ENCODE data around the gene PLEKHG4. TPM values are rescaled to one million over a fixed set of nuclear protein-coding genes. Genes with fewer than 3 reads are reported as not detected.

Gene PLEKHG4
- total RNA-seq, 2 experiments from 2014 or later: 13.1 to 14.0 TPM

- Histone ChIP-seq H3K4me1 (ENCODE audit: insufficient read depth, low read length) (peaks cover 8% of the 10 kb centered on the region), H3K27ac (ENCODE audit: low read depth in 1 of 2, low read length in 2 of 2) (no peak overlapping the region), H3K27me3 (ENCODE audit: control insufficient read depth in 1 of 2, insufficient read depth in 2 of 2, low read length in 2 of 2) (peaks cover 0 to 5% of the 10 kb centered on the region in 2 experiments), H3K36me3 (ENCODE audit: insufficient read depth, low read length) (no peaks in the 10 kb centered on the region), H3K4me3 (ENCODE audit: low read length) (no peak overlapping the region), H3K9me3 (ENCODE audit: control insufficient read depth in 1 of 2, insufficient read depth in 1 of 2, low read length in 2 of 2) (no peaks in the 10 kb centered on the region)
- H3K4me1 Mint-ChIP-seq (ENCODE audit: low read depth): no peaks in the 10 kb centered on the region
- ChIA-PET CTCF (no interaction called here), POLR2A (no interaction called here)
- DNase-seq (no peak), ATAC-seq (ENCODE audit: poor library complexity) (no peak)
- TF ChIP-seq CTCF (IDR thresholded peaks at IDR 0.05): no peak
- no peaks in the 10 kb centered on the region for H3K36me3 Mint-ChIP-seq (ENCODE audit: low read depth)
- intact Hi-C loops (cut with DNase I, micrococcal nuclease): loop anchor here in 1 of 2 experiments (1.0 kb wide), 1 partner anchor 15 kb away; no protein-coding TSS in a partner anchor
- no peak overlapping the region for H3K4me3 Mint-ChIP-seq
- no peaks in the 10 kb centered on the region for H3K9me3 Mint-ChIP-seq
- no peaks in the 10 kb centered on the region for H3K27me3 Mint-ChIP-seq
- H3K27ac Mint-ChIP-seq: no peak overlapping the region
Measured at GRCh38 chr16:67294938-67295361, 15.6 kb downstream of the PLEKHG4 start.

DNA sequence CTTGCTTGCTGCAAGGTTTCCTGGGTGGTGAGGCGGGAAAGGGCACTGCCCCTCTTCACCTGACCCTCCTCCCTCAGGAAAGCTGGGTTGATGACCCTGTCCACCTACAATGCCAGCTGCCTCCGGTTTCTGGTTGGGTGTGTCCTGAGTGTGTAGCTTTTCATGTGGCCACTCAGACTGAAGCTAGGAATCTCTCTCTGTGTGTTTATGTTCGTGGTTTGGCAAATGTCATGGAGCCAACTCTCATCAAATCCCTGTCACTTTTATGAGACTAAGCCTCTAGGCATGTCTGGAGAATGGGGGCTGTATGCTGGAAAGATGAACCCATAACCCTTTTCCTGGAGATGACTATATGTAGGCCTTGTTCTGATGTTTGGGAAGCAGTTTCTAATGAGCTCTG lies 17.1 kb downstream of the PLEKHG4 start:
- Mint-ChIP-seq H3K9me3 (no peaks in the 10 kb centered on the region), H3K36me3 (ENCODE audit: low read depth) (no peaks in the 10 kb centered on the region), H3K27me3 (peaks cover 4% of the 10 kb centered on the region), H3K27ac (no peak overlapping the region), H3K4me3 (no peak overlapping the region), H3K4me1 (ENCODE audit: low read depth) (no peaks in the 10 kb centered on the region)
- CTCF ChIA-PET: no interaction called here
- POLR2A ChIA-PET: no interaction called here
- peaks cover 0 to 5% of the 10 kb centered on the region in 2 experiments for H3K27me3 ChIP-seq (ENCODE audit: control insufficient read depth in 1 of 2, insufficient read depth in 2 of 2, low read length in 2 of 2)
- H3K9me3 ChIP-seq (ENCODE audit: control insufficient read depth in 1 of 2, insufficient read depth in 1 of 2, low read length in 2 of 2): no peaks in the 10 kb centered on the region
- H3K27ac ChIP-seq (ENCODE audit: low read depth in 1 of 2, low read length in 2 of 2): no peak overlapping the region
- intact Hi-C loops (cut with DNase I, micrococcal nuclease): no loop called here
- H3K4me3 ChIP-seq (ENCODE audit: low read length): no peak overlapping the region
- no peaks in the 10 kb centered on the region for H3K36me3 ChIP-seq (ENCODE audit: insufficient read depth, low read length)
- TF ChIP-seq CTCF (IDR thresholded peaks at IDR 0.05): no peak
- H3K4me1 ChIP-seq (ENCODE audit: insufficient read depth, low read length): no peaks in the 10 kb centered on the region
- ATAC-seq (ENCODE audit: poor library complexity): no peak
- DNase-seq: no peak

DNA sequence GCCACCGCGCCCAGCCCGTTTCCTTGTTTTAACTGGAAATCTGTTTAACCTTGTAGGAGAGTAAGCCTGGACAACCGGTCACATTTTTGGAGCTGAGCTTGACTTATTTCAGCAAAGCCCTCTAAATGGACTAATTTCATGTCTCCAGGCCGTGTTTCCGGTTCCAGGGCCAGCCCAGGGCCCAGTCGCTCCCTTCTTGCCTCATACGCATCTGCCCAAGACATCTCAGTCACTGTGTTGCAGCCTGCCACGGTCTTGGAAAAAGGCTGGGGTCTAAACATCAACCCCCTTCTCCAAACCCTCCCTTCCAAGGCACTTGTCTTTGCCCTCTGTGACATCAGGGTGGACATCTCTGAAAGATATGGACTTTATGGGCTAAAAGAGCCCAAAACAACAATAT lies 18.9 kb downstream of the PLEKHG4 start:
- H3K9me3 ChIP-seq (ENCODE audit: control insufficient read depth in 1 of 2, insufficient read depth in 1 of 2, low read length in 2 of 2): no peaks in the 10 kb centered on the region
- CTCF ChIA-PET: no interaction called here
- no peak overlapping the region for H3K27ac ChIP-seq (ENCODE audit: low read depth in 1 of 2, low read length in 2 of 2)
- no peak overlapping the region for H3K4me3 Mint-ChIP-seq
- POLR2A ChIA-PET: no interaction called here
- no peak overlapping the region for H3K4me3 ChIP-seq (ENCODE audit: low read length)
- ATAC-seq (ENCODE audit: poor library complexity) (no peak), DNase-seq (no peak)
- intact Hi-C loops (cut with DNase I, micrococcal nuclease): no loop called here
- peaks cover 0 to 5% of the 10 kb centered on the region in 2 experiments for H3K27me3 ChIP-seq (ENCODE audit: control insufficient read depth in 1 of 2, insufficient read depth in 2 of 2, low read length in 2 of 2)
- no peaks in the 10 kb centered on the region for H3K36me3 Mint-ChIP-seq (ENCODE audit: low read depth)
- no peak overlapping the region for H3K27ac Mint-ChIP-seq
- no peak for TF ChIP-seq CTCF (IDR thresholded peaks at IDR 0.05)
- H3K36me3 ChIP-seq (ENCODE audit: insufficient read depth, low read length): no peaks in the 10 kb centered on the region
- H3K4me1 ChIP-seq (ENCODE audit: insufficient read depth, low read length): no peaks in the 10 kb centered on the region
- no peaks in the 10 kb centered on the region for H3K4me1 Mint-ChIP-seq (ENCODE audit: low read depth)
- no peaks in the 10 kb centered on the region for H3K9me3 Mint-ChIP-seq
- H3K27me3 Mint-ChIP-seq: peaks cover 4% of the 10 kb centered on the region
